ENCODE results near the gene GJD2. TPM values are rescaled to one million over a fixed set of nuclear protein-coding genes. Genes with fewer than 3 reads are reported as not detected.

Gene GJD2
- total RNA-seq, 1 donor = not detected

DNA sequence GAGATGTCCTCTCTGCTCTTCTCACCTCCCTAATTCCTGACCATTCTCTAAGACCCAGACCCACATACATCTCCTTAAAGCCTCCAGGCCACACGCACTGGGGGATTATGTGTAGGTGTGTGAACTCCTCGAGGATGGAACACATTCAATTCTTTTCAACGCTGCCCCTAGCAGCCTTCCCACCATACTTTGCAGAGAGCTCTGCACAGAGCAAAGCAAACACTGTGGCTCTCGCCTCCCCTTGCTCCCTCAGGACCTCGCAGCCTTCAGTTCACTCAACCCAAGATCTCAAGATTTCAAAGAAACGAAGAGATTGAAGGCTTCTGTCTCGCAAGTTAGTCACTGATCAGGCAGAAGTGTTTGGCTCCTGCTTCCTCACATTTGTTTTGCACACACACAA, 34.5 kb upstream of the GJD2 start:
- DNase-seq (ENCODE audit: low read depth) = no peak
- no peak overlapping the region for H3K4me3 ChIP-seq (ENCODE audit: low read depth, low read length)
- TF ChIP-seq CTCF (IDR thresholded peaks at IDR 0.05; ENCODE audit: insufficient read depth, low read depth, low read length) = no peak

GRCh38 chr15:34786206-34786605, 31.4 kb upstream of the GJD2 start:
- no peak overlapping the region for H3K4me3 ChIP-seq (ENCODE audit: low read depth, low read length)
- TF ChIP-seq CTCF (IDR thresholded peaks at IDR 0.05; ENCODE audit: insufficient read depth, low read depth, low read length) = no peak
- DNase-seq (ENCODE audit: low read depth) = no peak

- no peak for TF ChIP-seq CTCF (IDR thresholded peaks at IDR 0.05; ENCODE audit: insufficient read depth, low read depth, low read length)
- no peak overlapping the region for H3K4me3 ChIP-seq (ENCODE audit: low read depth, low read length)
- DNase-seq (ENCODE audit: low read depth) = no peak
Measured at GRCh38 chr15:34783991-34784390, 29.2 kb upstream of the GJD2 start.

- H3K4me3 ChIP-seq (ENCODE audit: low read depth, low read length) = no peak overlapping the region
- TF ChIP-seq CTCF (IDR thresholded peaks at IDR 0.05; ENCODE audit: insufficient read depth, low read depth, low read length) = no peak
- DNase-seq (ENCODE audit: low read depth) = no peak
Measured at GRCh38 chr15:34783431-34783830, 28.6 kb upstream of the GJD2 start.

GRCh38 chr15:34782901-34783300, 28.1 kb upstream of the GJD2 start:
- no peak for DNase-seq (ENCODE audit: low read depth)
- no peak for TF ChIP-seq CTCF (IDR thresholded peaks at IDR 0.05; ENCODE audit: insufficient read depth, low read depth, low read length)
- H3K4me3 ChIP-seq (ENCODE audit: low read depth, low read length) = no peak overlapping the region

DNA sequence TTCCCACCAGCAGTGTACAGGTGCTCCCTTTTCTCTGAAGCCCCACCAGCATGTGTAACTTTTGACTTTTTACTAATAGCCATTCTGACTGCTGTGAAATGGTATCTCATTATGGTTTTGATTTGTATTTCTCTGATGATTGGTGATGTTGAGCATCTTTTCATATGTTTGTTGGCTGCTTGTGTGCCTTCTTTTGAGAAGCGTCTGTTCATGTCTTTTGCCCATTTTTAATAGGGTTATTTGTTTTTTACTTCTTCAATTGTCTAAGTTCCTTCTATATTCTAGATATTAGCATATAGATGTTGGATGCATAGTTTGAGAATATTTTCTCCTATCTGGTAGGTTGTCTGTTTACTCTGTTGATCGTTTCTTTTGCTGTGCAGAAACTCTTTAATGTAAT, 25.9 kb upstream of the GJD2 start:
- DNase-seq (ENCODE audit: low read depth) = no peak
- no peak overlapping the region for H3K4me3 ChIP-seq (ENCODE audit: low read depth, low read length)
- no peak for TF ChIP-seq CTCF (IDR thresholded peaks at IDR 0.05; ENCODE audit: insufficient read depth, low read depth, low read length)

DNA sequence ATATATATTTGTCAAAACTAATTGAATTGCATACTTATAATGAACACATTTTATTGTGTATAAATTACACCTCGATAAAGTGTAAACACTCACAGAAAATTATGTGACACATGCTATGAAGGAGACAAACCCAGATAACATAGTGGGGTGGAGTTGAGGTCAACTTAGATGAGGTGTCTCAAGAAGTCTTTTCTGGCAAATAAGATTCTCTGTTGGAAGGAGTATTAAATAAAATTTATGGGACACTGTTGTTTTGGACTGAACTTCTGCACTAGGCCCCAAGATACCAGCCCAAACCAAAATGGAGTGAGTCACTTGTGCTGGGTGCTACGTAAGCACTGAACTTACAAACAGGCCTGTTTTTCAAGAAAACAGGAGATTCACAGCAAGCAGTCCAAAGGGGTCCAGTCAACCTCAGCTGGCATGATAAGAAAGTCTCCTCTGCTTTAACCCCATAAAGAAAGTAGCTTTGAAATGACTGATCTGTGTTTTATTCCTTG, 21.9 kb upstream of the GJD2 start:
- DNase-seq (ENCODE audit: low read depth) = peak; percentile 7
- no peak overlapping the region for H3K4me3 ChIP-seq (ENCODE audit: low read depth, low read length)
- no peak for TF ChIP-seq CTCF (IDR thresholded peaks at IDR 0.05; ENCODE audit: insufficient read depth, low read depth, low read length)

Measured in fibroblast of villous mesenchyme (primary cell).